AG04449 (cell line): ENCODE measurements around the gene TUBB6.

Source experiments
- CTCF ChIA-PET: fragments of 350-600 bp; formaldehyde crosslinking; extraction: SDS; loops from one replicate; lab custom pipeline; 2021; ENCODE audit warnings: antibody characterized with exemption; lab: Yijun Ruan, JAX
- POLR2A ChIA-PET: fragments of 400-600, 350-600 bp; formaldehyde crosslinking; extraction: SDS; loops from one replicate; lab custom pipeline; 2020; ENCODE audit warnings: antibody characterized with exemption, inconsistent platforms; lab: Yijun Ruan, JAX
- DNase-seq: peaks from one replicate; pipeline ENCODE4 v3.0.0-alpha.2; 2010; ENCODE audit warnings: low read depth, low spot score
- H3K4me3 ChIP-seq: 2 replicates; pipeline ENCODE4 v1.5.1; 2011; ENCODE audit warnings: low read depth, mild to moderate bottlenecking, control low read depth, low read length
- TF ChIP-seq, protein P1 (sequence below): IDR thresholded peaks from one replicate; pipeline ENCODE4 v1.5.1; 2011; ENCODE audit warnings: mild to moderate bottlenecking, moderate library complexity, low read length, control low read depth, inconsistent platforms; ENCODE audit not compliant: insufficient read depth; ENCODE audit errors: missing control alignments

The TUBB6 gene

DNA sequence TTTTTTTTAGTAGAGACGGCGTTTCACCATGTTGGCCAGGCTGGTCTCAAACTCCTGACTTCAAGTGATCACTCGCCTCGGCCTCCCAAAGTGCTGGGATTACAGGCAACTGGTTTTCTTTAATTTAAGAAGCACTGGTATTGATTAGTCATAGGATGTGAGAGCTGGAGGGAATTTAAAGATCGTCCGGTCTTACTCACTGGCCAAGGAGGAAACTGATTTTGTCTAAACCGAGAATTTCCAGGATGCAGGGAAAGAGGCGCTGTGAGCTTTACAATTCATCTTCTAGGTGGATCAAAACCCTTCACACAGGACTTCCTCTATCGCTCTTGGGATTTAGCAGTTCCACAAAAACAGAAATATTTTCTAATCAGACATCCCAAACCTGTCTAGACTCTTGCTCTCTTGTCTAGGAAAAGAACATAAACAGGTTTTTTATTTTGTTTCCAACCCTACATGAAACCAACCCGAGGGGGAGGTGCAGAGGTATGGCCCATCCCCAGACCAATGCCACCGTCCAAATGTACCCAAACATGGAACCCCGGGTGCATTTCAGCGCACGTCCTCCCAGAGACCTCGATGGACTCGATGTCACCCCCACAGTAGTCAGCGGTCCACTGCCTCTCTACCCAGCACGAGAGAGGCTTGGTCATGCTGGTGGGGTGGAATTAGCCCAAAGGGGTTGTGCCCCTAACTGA, 12.5 kb upstream of the TUBB6 start:
- no peak for DNase-seq
- TF ChIP-seq, protein P1, sequence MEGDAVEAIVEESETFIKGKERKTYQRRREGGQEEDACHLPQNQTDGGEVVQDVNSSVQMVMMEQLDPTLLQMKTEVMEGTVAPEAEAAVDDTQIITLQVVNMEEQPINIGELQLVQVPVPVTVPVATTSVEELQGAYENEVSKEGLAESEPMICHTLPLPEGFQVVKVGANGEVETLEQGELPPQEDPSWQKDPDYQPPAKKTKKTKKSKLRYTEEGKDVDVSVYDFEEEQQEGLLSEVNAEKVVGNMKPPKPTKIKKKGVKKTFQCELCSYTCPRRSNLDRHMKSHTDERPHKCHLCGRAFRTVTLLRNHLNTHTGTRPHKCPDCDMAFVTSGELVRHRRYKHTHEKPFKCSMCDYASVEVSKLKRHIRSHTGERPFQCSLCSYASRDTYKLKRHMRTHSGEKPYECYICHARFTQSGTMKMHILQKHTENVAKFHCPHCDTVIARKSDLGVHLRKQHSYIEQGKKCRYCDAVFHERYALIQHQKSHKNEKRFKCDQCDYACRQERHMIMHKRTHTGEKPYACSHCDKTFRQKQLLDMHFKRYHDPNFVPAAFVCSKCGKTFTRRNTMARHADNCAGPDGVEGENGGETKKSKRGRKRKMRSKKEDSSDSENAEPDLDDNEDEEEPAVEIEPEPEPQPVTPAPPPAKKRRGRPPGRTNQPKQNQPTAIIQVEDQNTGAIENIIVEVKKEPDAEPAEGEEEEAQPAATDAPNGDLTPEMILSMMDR, result no peak
- ChIA-PET POLR2A (interaction anchor here (0.9 to 6.0 kb wide), 5 partner anchors 8 to 17 kb away, joined by 3 to 60 read pairs (median 11); partner anchors contain the start of gene TUBB6), CTCF (interaction anchor here (1.0 to 2.6 kb wide), 6 partner anchors 11 to 24 kb away, joined by 3 to 18 read pairs (median 6); partner anchors contain the start of gene TUBB6)
- H3K4me3 ChIP-seq, result no peak overlapping the region

- no peak for DNase-seq
- H3K4me3 ChIP-seq, result no peak overlapping the region
- TF ChIP-seq, protein P1, result no peak
- POLR2A ChIA-PET, result interaction anchor here (0.9 to 6.0 kb wide), 5 partner anchors 9 to 17 kb away, joined by 3 to 60 read pairs (median 11); partner anchors contain the start of gene TUBB6
- CTCF ChIA-PET, result interaction anchor here (1.0 to 2.6 kb wide), 6 partner anchors 10 to 24 kb away, joined by 3 to 18 read pairs (median 6); partner anchors contain the start of gene TUBB6
These were observed 12.0 kb upstream of the TUBB6 start for GRCh38 chr18:12296087-12296403.

- ChIA-PET POLR2A (interaction anchor here (0.9 to 6.0 kb wide), 4 partner anchors 9 to 18 kb away, joined by 3 to 60 read pairs (median 16); partner anchors contain the start of gene TUBB6), CTCF (interaction anchor here (1.0 to 2.6 kb wide), 6 partner anchors 9 to 25 kb away, joined by 3 to 18 read pairs (median 8); partner anchors contain the start of gene TUBB6)
- TF ChIP-seq, protein P1, result no peak
- H3K4me3 ChIP-seq, result no peak overlapping the region
- no peak for DNase-seq
These were observed 11.6 kb upstream of the TUBB6 start for GRCh38 chr18:12296457-12296856.

GRCh38 chr18:12299862-12300261, 8.2 kb upstream of the TUBB6 start:
- CTCF ChIA-PET, result interaction anchor here (2.3 to 3.1 kb wide), 2 partner anchors 12 to 28 kb away, joined by 8 to 10 read pairs; no protein-coding TSS in a partner anchor

DNA sequence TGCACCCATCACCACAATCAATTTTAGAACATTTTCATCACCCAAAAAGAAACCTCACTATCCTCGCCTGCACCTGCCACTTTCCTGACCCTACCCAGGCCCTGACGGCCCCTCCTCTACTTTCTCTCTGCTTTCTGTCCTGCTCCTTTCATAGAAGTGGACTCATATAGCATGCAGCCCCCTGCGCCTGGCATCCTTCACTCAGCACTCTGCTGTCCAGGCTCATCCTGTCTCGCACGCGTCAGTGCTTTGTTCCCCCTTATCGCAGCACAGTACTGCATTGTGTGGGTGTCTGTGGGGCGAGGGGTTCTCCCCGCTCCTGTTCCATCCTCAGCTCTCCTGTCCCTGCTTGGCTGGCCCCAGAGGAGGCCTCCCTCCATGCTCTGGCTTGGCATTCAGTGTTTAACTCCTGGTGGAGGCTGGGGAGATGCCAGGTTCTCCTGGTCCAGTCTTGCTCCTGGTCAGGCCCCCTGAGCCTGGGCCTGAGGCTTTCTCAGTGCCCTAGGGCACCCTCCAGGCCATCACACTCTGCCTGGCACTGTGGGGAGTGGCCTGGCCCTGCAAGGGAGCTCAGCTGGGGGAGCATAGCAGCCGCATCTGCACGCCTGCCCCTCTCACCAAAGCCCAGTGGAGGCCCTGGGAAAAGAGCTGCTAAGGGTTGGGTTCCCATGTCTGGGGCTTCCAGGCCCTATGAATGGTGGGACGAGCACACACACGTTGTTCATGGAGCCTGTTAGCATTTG, 6.6 kb upstream of the TUBB6 start:
- H3K4me3 ChIP-seq, result no peak overlapping the region
- POLR2A ChIA-PET, result no interaction called here
- CTCF ChIA-PET, result interaction anchor here (0.9 to 3.1 kb wide), 4 partner anchors 12 to 36 kb away, joined by 3 to 10 read pairs (median 6); no protein-coding TSS in a partner anchor
- DNase-seq, result no peak
- TF ChIP-seq, protein P1, result no peak

More at GRCh38 chr18:12299862-12300261, 8.2 kb upstream of the TUBB6 start:
- POLR2A ChIA-PET, result interaction anchor here (0.5 to 6.0 kb wide), 2 partner anchors 9 to 17 kb away, joined by 3 to 60 read pairs; partner anchors contain the start of gene TUBB6
- TF ChIP-seq, protein P1, result no peak
- no peak overlapping the region for H3K4me3 ChIP-seq
- no peak for DNase-seq
